Epithelial cell of esophagus (primary cell): ENCODE measurements around the gene KCTD16.
A peak's percentile ranks its signal among the peaks of the same experiment; 100 is the strongest.

ENCODE experiments used
- DNase-seq: peaks from one replicate; pipeline ENCODE4 v3.0.0; 2010; ENCODE audit warnings: low read depth
- H3K4me3 ChIP-seq: 2 replicates; pipeline ENCODE4 v1.5.1; 2011; ENCODE audit warnings: mild to moderate bottlenecking, low read length, control low read depth
- CTCF ChIP-seq: IDR thresholded peaks from 2 replicates; pipeline ENCODE4 v1.5.1; 2011; ENCODE audit warnings: low read depth, mild to moderate bottlenecking, low read length, control low read depth, inconsistent platforms; ENCODE audit not compliant: insufficient read depth; ENCODE audit errors: missing control alignments

KCTD16 gene

DNA sequence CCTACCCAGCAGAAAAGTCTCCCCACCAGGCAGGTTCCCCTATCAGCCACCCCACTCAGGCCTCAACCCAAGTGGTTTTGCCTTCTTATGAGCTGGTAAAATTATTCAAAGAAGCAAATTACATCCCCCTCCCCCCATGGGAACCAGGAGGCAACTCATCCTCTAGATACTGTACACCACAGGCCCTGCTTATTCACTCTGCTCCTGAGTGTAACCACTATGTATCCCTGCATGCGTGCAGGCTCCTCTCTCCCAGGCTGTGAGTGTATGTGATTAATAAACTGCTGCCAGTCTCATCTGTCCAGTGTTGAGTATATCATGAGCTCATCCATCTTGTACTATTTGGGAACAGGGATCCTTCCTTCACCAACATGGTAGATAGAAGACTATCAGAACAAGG lies 8.6 kb downstream of the KCTD16 start:
- H3K4me3 ChIP-seq, result no peak overlapping the region
- DNase-seq, result no peak
- TF ChIP-seq CTCF, result no peak

- no peak overlapping the region for H3K4me3 ChIP-seq
- peak; percentile 54 for DNase-seq
- peak; percentile 60 for TF ChIP-seq CTCF
These were observed 12.7 kb downstream of the KCTD16 start for GRCh38 chr5:144183254-144183889.

GRCh38 chr5:144187699-144188294 lies 17.1 kb downstream of the KCTD16 start:
- peak; percentile 85 for DNase-seq
- TF ChIP-seq CTCF, result no peak
- H3K4me3 ChIP-seq, result no peak overlapping the region

GRCh38 chr5:144189800-144190429 lies 19.2 kb downstream of the KCTD16 start:
- H3K4me3 ChIP-seq, result no peak overlapping the region
- DNase-seq, result peak; percentile 88
- no peak for TF ChIP-seq CTCF

DNA sequence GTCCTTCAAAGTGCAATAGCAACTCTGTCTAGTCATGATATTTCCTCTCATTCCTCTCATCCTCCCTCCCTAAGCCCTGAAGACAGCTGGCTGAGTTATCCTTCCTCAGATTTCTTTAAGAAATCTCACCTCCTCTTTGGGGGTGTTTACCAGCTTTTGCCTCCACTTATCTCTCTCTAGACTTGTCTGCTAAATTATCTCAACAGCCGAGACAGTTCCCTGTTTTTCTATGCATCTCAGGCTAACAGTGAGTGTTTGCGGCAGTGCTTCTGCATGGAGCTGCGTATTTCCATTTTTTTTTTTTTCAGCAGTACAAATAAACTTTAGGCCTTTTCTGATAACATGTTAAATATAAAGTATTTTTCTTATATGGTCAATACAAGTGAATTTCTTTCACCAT lies 20.9 kb downstream of the KCTD16 start:
- no peak overlapping the region for H3K4me3 ChIP-seq
- no peak for DNase-seq
- TF ChIP-seq CTCF, result no peak

DNA sequence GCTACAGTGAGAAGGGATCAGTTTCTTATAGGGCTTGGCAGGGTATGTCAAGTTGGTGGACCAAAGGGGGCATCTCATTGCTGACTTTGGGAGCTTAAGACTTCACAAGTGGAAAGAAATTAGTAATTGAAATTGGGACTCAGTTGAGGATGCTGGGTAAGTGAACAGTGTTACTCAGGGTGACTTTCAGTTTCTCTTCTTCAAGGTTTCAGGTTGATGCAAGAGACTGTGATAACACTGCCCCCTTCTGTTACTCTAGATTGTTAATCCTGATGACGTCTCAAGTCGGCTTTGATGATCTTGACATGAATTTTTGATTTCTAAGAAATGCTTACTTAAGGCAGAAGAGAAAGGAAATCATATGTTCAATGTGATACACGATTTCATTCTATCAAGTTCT lies 21.3 kb downstream of the KCTD16 start:
- DNase-seq, result peak; percentile 77
- no peak overlapping the region for H3K4me3 ChIP-seq
- TF ChIP-seq CTCF, result peak; percentile 34

DNA sequence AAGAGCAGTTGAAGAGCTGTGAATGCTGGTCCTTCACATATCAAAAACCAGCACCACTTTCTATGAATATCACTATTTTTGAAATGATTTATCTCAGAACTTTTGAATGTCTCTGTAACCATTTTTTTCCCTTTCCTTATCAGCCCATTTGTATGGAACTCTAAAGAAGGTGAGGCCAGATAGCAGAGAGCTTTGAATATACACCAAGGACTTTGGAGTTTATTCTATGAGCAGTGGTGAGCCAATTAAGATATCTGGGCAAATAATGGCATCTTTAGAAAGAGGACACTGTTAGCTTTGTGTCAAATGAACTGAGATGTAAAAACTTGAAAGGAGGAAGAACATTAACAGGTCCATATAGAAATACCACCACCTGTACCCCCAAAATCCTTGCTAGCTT lies 22.0 kb downstream of the KCTD16 start:
- no peak overlapping the region for H3K4me3 ChIP-seq
- no peak for TF ChIP-seq CTCF
- no peak for DNase-seq
